Left forelimb (tissue), 1 donor: ENCODE measurements around the gene PLEKHF1.
"Not testable (repeated sequence)": the region's sequence is repeated elsewhere in the genome, so short reads cannot be mapped to it uniquely, and the experiment has no call there.

Experiments
- DNase-seq: peaks from one replicate; pipeline ENCODE4 v3.0.0-alpha.2; 2018; ENCODE audit warnings: low spot score

PLEKHF1 gene

DNA sequence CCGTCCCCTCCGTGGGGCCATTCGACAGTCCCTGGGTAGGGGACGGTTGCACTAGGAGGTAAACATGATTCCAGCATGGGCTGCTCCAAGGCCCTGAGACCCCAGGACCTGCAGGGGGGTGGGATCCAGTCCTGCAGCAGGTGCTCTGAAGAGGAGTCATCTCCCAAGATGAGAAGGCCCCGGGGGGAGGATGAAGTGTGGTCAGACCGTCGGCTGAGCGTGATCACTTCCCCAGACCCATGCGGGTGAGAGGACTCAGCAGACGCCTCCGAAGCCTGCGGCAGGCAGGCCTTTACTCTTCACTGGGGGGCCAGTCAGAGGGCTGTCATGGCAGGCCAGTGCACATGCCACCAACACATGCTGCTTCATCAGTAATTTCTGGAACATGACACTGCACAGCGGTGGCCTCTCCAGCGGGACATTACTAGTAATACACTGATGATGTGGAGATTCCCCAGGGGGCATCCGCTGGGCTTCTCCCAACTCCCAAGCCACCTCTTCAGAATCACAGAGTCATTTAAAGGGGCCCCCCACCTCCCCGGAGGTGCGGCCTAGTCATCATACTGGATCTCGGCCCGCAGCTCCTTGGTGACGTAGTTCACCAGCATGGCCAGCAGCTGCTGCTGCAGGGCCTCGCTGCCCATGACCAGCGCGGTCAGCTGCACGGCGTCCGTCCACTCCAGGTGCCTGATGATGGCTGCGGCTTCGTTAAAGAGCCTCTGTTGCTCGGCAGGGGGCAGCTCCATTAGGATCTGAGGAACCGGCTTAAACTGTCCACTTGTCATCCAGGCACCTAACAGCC is 37.1 kb downstream of the PLEKHF1 start:
- DNase-seq, result no peak

DNA sequence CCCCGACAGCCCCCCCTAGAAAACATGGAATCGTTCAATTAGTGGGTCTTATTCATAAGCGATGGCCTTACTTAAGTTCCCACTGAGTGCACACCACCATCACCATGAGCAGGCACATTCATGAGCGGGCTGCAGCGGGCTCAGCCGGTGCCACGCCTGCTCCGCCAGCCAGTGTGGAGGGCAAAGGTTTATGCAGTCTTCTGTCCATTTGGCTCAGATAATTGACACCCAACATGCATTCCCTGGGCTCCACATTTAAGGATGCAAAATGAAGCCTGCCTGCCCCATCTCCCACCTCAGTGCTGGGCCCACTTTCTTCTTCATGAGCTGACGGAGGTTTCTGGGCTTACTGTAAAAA is 37.7 kb downstream of the PLEKHF1 start:
- DNase-seq, result no peak

DNA sequence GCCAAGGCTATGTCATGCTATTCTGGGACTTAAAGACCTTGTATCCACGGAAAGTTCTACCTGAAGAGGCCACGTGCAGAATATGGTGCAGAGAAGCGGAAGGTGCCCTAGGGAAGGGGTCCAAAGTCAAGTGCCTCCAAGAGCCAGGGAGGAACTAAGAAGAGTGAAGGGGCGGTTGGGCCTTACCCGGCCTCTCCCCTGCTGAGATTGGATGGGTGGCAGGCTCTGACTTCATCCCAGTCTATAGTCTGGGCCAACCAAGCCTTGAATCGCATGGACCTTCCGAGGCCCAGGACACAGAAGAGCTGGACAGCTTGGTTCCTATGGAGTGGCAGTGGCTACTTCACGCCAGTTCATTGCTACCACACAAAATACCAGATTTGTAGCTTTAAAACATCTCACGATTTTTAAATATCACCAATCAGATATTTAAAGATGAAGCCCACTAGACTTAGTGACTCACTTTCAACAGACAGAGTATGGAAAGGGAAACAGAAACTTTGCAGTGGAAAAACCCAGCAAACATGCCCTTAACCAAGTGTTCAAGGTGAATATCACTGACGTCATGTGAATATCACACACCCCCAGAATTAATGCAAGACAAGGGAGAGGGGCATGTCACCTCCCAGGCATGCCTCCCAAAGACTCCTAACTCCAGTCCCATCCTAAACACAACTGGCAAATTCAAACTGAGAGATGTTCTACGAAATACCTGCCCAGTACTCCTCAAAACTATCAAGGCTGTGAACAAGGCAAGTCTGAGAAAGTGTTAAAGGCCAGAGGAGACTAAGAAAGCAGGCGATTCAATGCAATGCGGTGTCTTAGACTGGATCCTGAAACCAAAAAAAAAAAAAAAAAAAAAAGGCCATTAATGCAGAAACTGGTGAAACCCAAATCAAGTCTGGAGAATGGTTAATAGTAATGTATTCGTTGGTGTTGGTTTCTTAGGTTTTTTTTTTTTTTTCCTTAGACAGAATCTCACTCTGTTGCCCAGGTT is 39.6 kb downstream of the PLEKHF1 start:
- no peak for DNase-seq

DNA sequence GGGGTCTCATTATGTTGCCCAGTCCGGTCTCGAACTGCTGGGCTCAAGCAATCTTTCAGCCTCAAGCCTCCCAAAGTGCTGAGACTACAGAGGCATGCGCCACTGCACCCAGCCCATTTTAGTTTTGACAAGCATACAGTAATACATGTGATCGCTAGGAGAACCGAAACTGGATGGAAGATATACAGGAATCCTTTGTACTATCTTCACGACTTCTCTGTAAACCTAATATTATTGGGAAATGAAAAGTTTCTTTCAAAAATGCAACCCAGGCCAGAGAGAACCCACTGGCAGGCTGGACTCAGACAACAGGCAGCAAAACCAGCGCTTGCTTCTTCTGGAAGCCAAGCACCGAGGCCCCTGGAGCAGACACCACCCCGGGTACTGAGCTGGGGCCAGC is 40.4 kb downstream of the PLEKHF1 start:
- DNase-seq, result no peak

DNA sequence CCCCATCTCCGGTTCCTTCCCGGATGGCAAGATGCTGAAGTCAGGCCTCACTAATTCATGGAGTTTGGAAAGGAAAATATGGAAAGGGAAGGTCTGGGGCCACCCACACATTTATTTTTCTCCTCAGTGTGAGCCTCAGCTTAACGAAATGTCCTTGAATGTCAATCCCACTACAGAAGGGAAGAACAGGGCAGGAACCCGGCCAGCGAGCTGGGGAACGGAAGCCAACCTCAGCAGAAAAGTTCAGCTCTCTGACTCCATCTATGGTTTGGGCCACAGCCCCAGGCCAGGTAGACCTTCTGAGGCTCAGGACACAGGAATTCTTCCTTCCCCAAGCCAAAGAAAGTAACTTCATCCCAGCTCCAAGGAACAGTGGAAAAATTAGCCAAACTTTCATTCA is 41.4 kb downstream of the PLEKHF1 start:
- DNase-seq, result no peak

DNA sequence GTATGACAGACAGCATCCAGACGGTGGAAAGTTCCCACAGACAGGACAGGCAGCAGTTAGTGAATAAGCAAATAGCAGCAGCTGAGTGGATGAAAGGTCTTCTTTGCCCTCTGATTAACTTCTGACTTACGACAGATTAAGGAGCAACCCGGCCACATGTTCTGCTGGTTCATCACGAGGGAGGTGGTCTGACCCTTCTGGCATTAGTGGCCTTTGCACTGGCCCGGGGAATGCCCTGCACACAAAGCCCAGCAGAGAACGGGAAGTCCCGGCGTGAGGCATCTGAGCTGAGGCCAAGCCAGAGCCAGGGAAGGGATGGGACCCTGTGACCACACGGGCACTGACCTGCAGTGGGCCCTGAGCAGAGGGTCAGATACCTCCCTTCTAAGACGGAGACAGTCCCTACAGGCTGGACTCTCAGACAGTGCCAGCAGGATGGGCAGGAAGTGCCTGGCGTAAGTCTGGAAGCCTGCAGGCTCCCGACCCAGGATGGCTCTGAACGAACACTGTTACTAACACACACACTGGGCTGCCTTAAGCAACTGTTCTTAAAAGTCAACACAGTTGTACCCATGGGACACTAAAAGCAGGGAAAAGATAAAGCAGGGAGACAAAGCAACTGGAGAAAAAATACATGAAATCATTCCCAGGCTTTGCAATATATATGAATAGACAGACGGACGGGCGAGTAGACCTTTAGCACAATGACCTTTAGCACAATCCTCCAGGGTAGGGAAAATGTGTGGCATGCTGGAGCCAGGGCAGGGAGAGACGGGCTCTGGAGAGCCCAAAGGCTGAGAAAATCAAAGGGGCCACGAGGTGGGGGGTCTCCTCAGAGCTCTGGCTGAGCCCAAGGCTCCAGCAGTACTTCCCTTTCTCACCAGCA is 43.5 kb downstream of the PLEKHF1 start:
- DNase-seq, result no peak

DNA sequence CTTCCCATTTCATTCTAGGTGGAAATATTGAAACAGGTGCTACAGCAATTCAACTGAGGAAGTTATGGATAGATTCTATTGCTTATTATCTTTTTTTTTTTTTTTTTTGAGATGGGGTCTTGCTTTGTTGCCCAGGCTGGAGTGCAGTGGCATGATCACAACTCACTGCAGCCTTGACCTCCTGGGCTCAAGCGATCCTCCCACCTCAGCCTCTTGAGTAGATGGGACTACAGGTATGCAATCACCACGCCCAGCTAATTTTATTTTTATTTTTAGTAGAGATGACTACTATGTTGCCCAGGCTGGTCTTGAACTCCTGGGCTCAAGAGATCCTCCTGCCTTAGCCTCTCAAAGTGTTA is 44.2 kb downstream of the PLEKHF1 start:
- not testable (repeated sequence) for DNase-seq

DNA sequence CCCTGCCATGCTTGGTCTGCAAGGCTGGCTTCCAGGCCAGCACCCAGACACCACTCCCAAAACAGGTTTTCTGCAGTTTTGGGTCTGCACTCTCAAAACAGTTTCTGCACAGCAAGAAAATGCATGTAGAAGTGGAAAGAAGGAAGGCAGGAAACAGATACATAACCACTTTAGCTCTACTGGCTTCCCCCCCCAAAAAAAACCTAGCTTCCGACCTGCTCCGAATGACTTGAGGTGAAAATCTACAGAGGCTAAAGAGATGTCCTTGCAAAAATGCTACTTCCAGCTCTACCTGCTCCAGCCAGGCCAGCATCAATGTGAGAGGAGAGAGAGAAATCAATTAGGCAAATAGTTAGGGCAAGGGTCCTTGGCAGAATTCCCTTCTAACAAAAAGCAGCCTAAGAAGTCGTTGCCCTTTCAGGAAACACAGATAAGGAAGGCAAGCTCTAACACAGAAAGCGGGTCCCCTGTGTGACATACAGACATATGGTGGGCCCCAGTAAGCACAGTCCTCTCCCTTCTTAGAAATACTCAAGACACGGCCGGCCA is 46.4 kb downstream of the PLEKHF1 start:
- no peak for DNase-seq

DNA sequence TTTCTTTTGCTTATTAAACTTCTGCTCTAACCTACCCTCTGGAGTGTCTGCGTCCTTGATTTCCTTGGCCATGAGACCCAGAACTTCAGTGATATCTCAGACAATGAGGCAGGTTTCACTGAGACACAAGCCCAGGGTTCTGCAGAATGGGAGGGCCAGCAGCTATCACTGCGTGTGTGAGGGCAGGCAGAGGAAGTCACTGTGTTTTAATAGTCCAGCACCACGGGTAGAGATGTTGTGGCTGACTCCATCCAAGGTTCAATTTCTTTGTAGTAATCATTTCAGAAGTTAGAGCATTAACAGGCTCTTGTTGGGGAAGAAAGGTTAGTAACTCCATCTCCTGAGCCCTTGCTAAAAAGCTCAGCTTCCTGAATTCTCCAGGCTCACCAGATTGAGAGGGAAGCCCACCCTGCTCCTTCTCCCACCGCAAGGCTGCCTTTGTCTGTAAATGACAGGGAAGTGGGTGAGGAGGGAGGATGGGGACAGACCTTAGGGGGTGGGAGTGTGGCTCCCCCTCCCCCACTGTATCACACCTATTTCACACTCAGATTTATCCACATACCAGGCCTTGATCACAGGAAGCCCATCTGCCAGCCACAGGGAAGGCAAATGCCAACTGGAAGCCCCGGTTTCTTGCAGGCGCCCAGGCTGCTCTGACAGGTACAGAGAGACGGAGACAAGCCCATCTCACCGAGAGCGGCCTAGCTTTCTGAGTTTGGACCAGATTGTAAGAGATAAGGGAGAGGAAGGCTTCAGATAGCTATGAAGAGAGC is 47.7 kb downstream of the PLEKHF1 start:
- no peak for DNase-seq

DNA sequence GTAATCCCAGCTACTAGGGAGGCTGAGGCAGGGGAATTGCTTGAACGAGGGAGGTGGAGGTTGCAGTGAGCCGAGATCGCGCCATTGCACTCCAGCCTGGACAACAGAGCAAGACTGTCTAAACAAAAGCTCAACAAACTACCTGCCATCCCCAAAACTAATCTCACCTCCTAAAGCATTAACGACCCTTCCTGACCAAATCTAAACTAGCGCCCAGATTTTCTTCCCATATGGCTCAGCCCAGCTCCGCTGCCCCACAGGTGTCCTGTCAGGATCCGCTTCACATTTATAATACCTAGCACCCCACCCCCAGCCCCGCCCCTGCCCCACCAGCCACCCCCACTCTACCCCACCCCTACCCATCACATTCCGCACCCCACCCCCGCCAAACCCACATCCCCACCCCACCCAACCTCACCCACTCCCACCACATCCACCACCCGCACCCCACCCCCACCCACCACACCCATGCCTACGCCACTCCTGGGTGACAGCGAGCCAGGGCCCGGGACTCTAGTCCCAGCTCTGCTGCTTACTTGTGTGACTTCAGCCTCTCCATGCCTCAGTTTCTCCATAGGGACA is 49.2 kb downstream of the PLEKHF1 start:
- no peak for DNase-seq

DNA sequence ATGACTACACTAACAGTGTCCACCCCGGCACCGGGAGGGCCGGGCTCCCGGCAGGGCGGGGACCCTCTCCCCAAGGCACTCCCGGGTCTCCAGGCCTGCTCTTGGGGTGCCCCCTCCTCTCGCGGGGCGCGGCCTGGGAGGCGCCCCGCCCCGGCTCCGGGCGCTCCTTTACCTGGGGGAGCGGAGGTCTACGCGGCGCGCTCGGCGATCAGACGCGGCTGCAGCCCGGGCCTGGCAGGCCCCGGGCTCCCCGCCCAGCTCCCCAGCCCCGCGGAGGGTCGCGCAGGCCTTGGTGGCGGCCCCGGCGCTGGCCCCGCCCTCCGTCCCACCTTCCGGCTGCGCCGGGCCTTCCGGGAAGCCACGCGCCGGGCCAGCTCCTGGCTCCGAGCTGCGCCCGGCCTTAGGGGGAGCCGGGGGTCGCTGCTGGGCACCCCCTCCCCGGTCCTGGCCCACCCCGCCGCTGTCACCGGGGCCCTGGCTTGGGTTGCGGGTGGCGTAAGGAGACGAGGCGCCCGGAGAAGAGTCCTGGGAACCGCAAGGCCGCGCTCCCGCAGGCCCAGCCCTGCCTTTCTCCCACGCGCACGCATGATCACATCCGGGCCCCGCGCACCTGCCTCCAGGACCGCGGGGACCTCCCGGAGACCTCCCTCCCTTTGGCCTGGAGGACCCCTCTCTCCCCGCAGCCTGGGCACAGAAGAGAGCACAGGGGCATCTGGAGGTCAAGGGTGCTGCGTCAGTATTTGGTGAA is 49.9 kb downstream of the PLEKHF1 start, which contains the start of gene C19orf12:
TSS of gene C19orf12 (minus strand) at position 309 of the 748 bp plus-strand sequence. CDS start 6,848 bp downstream, outside the sequence.
- peak; percentile 86 for DNase-seq

DNA sequence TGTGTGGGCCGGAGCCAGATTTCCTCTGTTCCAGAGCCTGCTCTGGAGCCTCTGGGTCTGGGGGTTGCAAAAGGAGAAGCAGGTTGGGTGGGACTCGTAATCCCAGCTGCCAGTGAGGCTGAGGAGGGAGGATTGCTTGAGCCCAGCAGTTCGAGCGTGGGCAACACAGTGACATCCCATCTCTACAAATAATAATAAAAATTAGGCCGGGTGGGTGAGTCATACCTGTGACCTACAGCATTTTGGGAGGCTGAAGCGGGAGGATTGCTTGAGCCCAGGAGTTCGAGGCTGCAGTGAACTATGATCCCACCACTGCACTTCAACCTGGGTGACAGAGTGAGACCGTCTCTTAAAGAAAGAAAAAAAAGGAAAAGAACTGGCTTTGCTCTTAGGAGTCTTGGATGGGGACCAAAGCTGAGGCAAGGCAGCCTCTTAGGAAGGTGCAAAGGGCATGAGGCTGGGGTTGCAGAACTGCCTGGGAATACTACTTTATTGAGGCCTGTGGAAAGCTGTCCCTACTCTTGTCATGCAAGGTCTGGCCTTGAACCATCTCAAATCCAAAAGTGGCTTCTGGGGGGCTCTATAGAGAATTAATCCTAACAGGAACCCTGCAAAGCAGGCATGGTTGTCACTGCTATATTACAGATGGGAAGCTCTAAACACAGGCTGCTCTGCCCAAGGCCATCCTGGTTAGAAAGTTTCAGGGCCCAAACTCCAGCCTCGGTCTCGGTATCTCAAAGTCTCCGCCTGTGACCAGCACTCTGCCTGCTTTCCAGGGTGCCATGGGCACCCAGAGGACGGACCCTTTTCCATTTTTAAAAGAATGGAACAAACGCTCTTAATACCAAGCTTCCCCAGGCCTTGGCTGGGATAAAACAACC is 50.7 kb downstream of the PLEKHF1 start:
- DNase-seq, result no peak

DNA sequence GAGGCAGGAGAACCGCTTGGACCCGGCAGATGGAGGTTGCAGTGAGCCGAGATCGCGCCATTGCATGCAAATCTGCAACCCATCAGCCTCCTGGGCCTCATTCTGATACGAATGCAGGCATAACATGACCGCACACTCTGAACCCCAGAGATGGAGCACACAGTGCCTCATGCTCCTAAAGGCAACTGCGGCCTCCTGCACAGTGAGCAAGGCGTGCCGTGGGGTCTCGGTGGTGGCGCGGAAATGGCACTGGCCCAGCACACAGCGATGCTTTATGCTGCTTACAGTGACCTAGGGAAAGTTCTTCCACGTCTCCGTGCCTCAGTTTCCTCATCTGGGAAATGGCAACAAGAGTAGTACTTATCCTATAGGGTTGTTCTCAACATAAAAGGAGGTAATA is 51.8 kb downstream of the PLEKHF1 start:
- DNase-seq, result no peak

DNA sequence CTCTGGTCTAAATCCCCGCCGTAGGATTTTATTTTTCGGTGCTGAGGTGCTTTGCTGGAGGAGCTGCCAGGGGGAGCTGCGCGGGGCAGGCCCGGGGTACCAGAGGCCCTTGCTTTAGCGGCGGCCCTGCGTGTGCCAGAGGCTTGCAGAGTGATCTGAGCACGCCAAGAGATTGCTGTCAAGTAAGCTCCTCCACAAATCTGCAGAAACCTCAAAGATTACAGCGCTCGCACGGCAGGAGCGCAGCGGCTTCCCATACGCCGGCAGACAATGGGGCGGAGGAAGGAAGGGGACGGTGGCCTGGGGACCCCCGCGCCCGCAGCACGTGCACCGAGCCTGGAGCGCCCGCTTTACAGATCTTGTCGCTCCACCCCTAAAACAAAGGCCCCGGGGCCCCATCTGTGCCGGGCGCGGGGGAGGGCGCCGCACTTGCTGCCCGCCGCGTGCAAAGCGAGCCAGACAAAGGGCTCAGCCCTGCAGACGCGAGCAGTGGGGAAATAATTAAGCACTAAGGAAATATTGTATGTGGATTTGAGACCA is 58.9 kb downstream of the PLEKHF1 start:
- no peak for DNase-seq

DNA sequence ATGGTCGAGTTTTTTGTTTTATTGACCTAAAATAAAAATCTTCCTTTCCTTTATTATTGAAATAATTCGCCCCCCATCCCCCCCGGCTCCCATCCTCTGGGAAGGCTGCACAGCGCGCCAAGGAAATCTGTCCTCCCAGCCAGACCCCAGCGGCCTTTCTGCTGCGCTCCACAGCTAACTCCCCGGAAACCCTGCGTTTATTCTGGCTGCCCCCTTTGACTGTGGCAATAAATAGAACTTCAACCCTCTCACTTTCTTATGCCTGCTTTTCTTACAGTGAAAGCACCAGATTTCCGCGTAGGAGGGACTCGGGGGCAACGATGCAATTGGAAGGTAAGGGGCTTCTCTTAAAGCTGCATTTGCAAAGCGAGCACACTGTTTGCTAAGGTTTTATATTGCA is 59.5 kb downstream of the PLEKHF1 start:
- DNase-seq, result no peak
